GM06990 (cell line): ENCODE results near the gene NANOS2.
"Not testable (repeated sequence)": the region's sequence is repeated elsewhere in the genome, so short reads cannot be mapped to it uniquely, and the experiment has no call there.

Experiments
- DNase-seq: peaks from one replicate; pipeline ENCODE4 v3.0.0-alpha.2; 2011; ENCODE audit not compliant: insufficient read length; ENCODE audit errors: extremely low read depth
- H3K27me3 ChIP-seq: replicated peaks from 2 replicates; pipeline ENCODE4 v1.6.0; 2011; ENCODE audit warnings: low read length; ENCODE audit not compliant: control insufficient read depth, insufficient read depth
- H3K36me3 ChIP-seq: 2 replicates; pipeline ENCODE4 v1.5.1; 2011; ENCODE audit warnings: low read length; ENCODE audit not compliant: control insufficient read depth, insufficient read depth
- H3K4me3 ChIP-seq: replicated peaks from 2 replicates; pipeline ENCODE4 v1.5.1; 2011; ENCODE audit warnings: low read depth, mild to moderate bottlenecking, control low read depth, low read length
- TF ChIP-seq, protein P1 (sequence below): IDR thresholded peaks from 2 replicates; pipeline ENCODE4 v1.5.1; 2011; ENCODE audit warnings: low read length, control low read depth, mild to moderate bottlenecking, inconsistent platforms; ENCODE audit not compliant: insufficient read depth, poor library complexity, severe bottlenecking

The NANOS2 gene

GRCh38 chr19:45872095-45872919 lies 42.3 kb downstream of the NANOS2 start:
- H3K27me3 ChIP-seq, result peaks cover 4% of the 10 kb centered on the region
- no peaks in the 10 kb centered on the region for H3K36me3 ChIP-seq
- TF ChIP-seq, protein P1, sequence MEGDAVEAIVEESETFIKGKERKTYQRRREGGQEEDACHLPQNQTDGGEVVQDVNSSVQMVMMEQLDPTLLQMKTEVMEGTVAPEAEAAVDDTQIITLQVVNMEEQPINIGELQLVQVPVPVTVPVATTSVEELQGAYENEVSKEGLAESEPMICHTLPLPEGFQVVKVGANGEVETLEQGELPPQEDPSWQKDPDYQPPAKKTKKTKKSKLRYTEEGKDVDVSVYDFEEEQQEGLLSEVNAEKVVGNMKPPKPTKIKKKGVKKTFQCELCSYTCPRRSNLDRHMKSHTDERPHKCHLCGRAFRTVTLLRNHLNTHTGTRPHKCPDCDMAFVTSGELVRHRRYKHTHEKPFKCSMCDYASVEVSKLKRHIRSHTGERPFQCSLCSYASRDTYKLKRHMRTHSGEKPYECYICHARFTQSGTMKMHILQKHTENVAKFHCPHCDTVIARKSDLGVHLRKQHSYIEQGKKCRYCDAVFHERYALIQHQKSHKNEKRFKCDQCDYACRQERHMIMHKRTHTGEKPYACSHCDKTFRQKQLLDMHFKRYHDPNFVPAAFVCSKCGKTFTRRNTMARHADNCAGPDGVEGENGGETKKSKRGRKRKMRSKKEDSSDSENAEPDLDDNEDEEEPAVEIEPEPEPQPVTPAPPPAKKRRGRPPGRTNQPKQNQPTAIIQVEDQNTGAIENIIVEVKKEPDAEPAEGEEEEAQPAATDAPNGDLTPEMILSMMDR, result no peak
- DNase-seq, result no peak
- H3K4me3 ChIP-seq, result no peak overlapping the region

GRCh38 chr19:45870798-45871197 lies 43.8 kb downstream of the NANOS2 start:
- no peak for DNase-seq
- TF ChIP-seq, protein P1, result no peak
- Histone ChIP-seq H3K4me3 (no peak overlapping the region), H3K27me3 (peaks cover 4% of the 10 kb centered on the region), H3K36me3 (no peaks in the 10 kb centered on the region)

DNA sequence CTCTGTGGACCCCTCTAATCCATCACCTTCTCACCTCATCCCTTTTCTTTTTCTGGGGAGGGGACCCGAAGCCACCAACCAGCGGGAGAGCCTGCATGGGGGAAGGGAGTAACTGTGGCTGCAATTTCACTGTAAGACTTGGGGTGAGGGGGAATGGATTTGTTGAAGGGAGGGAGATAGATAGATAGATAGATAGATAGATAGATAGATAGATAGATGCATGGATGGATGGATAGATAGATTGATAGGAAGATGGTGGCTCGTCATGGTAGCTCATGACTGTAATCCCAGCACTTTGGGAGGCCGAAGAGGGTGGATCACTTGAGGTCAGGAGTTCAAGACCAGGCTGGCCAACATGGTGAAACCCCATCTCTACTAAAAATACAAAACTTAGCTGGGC lies 47.3 kb downstream of the NANOS2 start:
- not testable (repeated sequence) for H3K36me3 ChIP-seq, H3K27me3 ChIP-seq, H3K4me3 ChIP-seq, DNase-seq

DNA sequence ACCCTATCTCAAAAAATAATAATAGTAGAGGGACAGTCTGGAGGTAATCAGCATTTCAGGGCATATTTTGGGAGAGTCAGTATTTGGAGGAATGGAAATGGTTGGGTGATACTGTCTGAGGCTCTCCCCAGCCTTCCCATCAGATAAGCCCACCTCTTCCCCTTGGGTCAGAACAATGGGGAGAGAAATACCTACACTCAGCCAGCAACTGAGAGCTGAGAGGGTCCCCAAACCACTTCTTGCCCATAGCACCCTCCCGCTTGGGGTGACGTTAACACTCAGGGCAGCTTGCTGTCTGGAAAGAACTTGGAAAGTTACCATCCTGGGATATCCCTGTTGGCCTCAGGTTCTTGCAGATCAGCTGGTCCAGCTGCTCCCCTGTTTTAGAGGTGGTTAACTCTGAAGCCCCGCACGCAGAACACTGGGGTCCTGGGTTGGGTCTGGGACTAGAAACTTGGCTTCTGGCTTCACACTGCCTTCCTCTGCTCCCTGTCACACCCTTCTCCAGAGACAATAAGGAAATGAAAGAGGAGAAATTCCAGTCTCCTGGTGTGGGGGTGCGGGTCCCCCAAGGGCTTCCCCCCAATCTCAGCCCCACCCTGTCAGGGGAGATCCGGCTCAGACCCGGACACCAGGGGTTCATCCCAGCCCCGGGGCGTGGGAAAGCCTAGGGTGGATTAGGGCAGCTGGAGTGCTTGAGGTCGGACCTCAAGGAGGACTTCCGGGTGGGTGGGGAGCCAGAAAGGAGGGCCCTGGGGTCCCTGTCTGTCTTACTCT lies 48.0 kb downstream of the NANOS2 start:
- H3K36me3 ChIP-seq, result no peaks in the 10 kb centered on the region
- H3K4me3 ChIP-seq, result no peak overlapping the region
- TF ChIP-seq, protein P1, result no peak

GRCh38 chr19:45865269-45865948 lies 49.2 kb downstream of the NANOS2 start:
- H3K36me3 ChIP-seq, result no peaks in the 10 kb centered on the region; the same call in 1 of the 2 replicates
- TF ChIP-seq, protein P1, result no peak
- peaks cover 3% of the 10 kb centered on the region for H3K27me3 ChIP-seq
- no peak for DNase-seq
- no peak overlapping the region for H3K4me3 ChIP-seq

More for the DNA sequence above, 48.0 kb downstream of the NANOS2 start:
- peaks cover 3% of the 10 kb centered on the region for H3K27me3 ChIP-seq
- DNase-seq, result no peak

- TF ChIP-seq, protein P1, result no peak
- Histone ChIP-seq H3K4me3 (no peak overlapping the region), H3K36me3 (peaks cover under 1% of the 10 kb centered on the region), H3K27me3 (peaks cover 3% of the 10 kb centered on the region)
- no peak for DNase-seq
These were observed 49.9 kb downstream of the NANOS2 start for GRCh38 chr19:45864629-45865082.
